NCI-H187 (cell line): ENCODE results near the gene MIXL1.
"Not testable (repeated sequence)": the region's sequence is repeated elsewhere in the genome, so short reads cannot be mapped to it uniquely, and the experiment has no call there.

Source experiments
- DNase-seq, 2 experiments: peaks; one replicate each; lab custom pipeline; 2025; lab: John Stamatoyannopoulos, UW

Gene MIXL1

DNA sequence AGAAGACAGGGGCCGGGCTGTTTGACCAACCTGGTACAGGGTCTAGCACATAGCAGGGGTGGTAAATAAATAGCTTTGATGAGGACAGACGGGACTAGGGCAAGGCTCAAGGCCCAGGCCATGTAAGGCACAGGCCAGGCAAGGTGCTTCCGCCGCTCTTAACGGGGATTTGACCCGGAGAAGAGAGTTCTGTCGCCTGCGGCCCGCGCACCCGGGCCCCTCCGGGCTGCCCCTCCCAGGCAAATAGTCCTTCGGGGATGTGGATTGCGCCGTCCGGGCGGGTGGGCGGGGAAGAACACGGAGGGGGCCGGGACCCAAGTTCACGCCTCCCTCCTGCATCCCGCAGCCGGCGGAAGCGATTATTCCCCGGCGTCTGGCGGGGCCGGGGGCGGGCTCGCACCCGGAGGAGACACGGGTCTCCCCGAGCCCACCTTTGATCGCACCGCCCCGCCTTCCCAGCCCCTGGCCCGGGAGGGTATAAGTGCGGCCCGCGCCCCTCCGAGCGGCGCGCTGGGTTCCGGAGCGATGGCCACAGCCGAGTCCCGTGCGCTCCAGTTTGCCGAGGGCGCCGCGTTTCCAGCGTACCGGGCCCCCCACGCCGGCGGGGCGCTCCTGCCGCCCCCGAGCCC lies at the start of gene MIXL1:
TSS of gene MIXL1 (plus strand) at position 508 of the 629 bp plus-strand sequence. CDS start at position 526, 18 bp downstream.
- DNase-seq, result no peak

GRCh38 chr1:226176870-226177269 lies 46.6 kb upstream of the MIXL1 start:
- DNase-seq, result no peak

GRCh38 chr1:226181996-226182714 lies 41.3 kb upstream of the MIXL1 start:
- DNase-seq, result no peak

- no peak for DNase-seq
Measured at GRCh38 chr1:226185141-226186036, 38.1 kb upstream of the MIXL1 start.

DNA sequence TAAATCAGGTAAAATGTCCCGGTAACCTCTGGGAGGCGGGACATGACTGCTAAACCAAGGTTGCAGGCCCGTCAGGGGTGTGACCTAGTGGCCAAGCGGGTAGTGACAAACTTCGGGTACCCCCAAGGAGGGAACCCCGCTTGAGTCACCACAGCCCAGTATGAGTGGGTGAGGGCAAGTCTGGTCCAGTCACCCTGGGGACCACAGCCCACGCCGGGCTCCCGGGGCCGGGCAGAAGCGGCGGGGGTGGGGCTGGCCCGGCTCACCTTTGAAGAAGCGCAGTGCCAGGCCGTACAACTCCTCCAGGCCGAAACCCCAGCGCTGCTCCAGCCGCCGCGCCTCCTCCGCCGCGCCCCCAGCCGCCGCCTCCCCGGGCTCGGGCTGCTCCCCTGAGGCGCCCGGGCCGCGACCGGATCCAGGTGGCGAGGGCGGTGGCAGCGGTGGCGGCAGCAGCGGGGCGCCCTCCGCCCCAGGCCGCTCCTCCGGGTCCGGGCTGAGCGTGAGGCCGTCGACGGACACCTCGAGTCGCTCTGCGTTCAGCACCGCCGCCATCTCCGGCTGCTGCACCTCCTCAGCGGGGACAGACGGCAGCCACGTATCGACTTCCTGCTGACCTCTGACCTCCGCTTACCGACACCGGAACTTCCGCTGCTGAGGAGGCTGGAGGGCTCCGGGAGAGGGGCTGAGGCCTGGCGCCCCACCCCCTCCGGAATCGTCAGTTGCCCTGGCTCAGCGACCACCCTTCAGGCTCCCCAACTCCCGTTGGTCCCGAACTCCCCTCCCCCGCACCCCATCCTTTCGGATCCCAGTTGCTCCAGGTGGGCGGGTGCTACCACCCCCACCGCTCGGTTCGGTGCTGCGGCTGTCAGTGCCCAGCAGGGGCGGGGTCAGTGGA lies 37.1 kb upstream of the MIXL1 start, which contains the start of gene ACBD3:
TSS of gene ACBD3 (minus strand) at position 618 of the 895 bp plus-strand sequence. CDS start at position 552, 66 bp downstream.
- peak; percentile 69 to 73 for DNase-seq

DNA sequence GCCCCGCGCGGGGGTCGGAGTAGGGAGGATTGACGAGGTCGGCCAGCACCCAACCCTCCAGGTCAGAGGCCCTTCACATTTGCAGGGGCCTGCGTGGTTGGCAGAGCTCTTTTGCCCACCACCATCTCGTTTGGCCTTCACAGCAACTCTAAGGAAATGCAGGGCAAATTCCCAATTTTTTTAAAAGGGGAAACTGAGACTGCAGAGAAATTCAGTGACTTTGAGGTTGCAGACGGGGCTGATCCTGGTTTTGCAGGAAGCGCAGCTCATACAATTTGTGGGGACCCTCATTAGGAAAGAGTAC lies 36.5 kb upstream of the MIXL1 start:
- DNase-seq, result no peak

DNA sequence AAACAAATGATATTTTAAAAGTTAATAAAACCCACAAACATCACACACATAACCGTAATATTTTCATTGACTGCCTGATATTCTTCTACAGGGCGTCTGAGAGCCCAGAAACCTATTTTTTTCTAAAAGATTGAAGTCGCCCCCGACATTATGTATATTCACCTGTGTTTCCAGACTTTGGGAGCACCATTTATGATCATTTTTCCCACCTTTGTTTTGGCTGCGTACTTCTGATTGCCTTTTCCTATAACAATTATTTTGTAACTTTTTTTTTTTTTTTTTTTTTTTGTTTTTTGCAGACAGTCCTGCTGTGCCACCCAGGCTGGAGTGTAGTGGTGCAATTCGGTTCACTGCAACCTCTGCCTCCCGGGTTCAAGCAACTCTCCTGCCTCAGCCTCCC lies 36.1 kb upstream of the MIXL1 start:
- no peak for DNase-seq

- DNase-seq, result no peak
Measured at GRCh38 chr1:226195144-226195543, 28.3 kb upstream of the MIXL1 start.

DNA sequence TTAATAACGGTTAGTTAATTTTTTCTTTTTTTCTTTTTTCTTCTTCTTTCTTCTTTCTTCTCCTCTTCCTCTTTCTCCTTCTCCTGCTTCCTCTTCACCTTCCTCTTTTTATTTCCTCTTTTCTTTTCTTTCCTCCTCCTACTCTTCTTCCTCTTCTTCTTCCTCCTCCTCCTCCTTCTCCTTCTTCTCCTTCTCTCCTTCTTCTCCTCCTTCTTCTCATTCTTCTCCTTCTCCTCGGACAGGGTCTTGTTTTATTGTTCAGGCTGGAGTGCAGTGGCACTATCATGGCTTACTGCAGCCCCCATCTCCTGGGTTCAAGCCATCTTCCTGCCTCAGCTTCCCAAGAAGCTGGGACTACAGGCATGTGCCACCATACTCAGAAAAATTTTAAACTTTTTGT lies 23.5 kb upstream of the MIXL1 start:
- DNase-seq, result no peak

GRCh38 chr1:226201029-226201593 lies 22.4 kb upstream of the MIXL1 start:
- DNase-seq, result no peak

- DNase-seq, result no peak
Measured at GRCh38 chr1:226202246-226202645, 21.2 kb upstream of the MIXL1 start.

GRCh38 chr1:226202666-226203065 lies 20.8 kb upstream of the MIXL1 start:
- not testable (repeated sequence) for DNase-seq

- DNase-seq, result no peak
Measured at GRCh38 chr1:226203240-226203639, 20.2 kb upstream of the MIXL1 start.

DNA sequence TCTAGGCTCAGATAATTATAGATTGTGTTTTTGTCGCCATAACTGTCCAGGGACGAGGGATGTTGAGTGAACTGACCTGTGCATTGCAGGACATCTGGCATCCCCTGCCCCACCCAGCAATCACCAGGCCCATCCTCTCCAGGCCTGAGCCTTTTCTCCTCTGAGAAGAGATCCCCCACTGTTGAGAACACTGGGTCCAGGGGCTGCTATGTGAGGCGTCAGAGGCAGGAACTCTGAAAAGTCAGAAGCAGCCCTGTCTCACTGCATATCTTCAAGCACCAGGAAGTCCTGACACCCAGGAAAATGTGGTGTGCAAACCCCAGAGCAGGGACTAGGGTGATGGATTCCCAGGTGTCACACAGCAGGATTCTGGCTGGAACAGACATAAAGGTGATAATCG lies 19.8 kb upstream of the MIXL1 start:
- no peak for DNase-seq

DNA sequence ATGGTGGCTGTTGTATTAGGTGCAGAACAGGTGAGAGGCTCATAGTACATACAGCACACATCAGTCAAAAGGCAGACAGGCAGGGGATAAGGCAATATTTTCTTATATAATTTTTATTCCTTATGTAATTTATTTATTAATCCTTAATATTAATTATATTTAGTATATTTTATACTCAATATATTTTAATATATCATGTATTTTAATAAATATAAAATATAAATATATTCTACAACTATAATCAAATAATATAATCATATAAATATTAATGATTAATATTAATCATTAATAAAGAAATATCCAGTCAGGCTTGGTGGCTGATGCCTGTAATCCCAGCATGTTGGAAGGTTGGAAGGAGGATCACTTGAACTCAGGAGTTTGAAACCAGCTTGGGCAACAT lies 19.3 kb upstream of the MIXL1 start:
- no peak for DNase-seq

- no peak for DNase-seq
Measured at GRCh38 chr1:226207048-226207447, 16.4 kb upstream of the MIXL1 start.

DNA sequence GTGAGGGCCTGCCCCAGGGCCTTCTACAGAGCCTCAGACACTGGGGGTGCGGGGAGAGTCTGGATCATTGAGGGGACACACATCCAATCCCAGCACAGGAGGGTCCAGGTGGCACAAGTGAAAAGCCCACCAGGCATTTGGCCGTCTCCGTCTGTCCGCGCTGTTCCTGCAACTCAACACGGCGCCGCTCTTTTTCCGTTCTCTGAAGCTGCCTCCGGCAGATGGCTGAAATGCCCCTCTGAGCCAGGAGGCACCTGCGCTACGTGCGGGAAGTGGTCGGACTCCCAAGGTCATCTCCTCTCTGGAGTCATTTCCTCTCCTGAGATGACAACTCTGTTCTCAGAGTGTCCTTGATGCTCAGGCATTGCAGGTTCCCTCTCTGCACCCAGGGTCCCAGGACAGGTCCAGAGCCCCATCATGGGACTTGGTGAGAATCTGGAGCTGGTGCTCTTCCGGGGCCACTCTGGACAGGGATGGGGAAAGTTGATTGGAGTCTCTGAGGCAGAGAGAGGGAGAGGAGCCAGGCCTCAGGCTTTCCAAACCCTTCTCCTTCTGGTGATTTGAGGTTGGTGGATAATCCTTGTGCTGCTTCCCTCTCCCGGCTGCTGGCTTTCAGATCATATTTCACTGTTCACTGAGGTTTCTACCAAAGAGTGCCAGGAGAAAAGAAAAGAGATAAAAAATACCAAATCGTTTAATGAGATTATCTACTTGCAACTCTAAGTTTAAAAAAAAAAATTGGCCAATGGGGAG lies 14.0 kb upstream of the MIXL1 start:
- no peak for DNase-seq

DNA sequence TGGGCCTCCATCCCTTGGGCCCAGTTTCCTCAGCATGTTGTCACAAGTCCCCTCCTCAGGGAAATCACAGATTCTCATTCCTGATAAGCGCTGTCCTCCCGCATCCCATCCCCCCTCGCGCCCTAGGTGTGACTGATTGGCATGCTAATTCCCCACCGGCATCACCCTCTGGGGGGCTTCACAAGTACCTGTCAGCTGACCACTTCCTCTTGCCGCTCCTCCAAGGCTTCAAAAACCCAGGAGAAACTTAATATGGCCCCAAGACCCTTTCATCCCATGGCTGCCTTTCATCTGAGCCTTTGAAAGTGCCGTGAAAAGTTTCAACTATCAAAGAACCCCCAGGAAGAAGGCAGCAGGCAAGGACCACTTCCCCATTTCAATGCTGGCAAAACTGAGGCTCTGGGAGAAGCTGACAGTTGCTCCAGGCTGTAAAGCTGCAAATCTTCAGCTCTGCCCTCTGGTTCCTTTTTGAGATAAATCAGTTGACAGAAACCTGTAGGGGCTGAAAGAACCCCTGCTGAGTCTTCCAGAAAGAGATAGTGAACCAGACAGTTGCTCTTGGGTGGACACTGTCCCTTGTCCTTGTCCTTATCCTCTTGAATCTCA lies 12.8 kb upstream of the MIXL1 start:
- DNase-seq, result no peak

- DNase-seq, result no peak
Measured at GRCh38 chr1:226211181-226211821, 12.2 kb upstream of the MIXL1 start.

DNA sequence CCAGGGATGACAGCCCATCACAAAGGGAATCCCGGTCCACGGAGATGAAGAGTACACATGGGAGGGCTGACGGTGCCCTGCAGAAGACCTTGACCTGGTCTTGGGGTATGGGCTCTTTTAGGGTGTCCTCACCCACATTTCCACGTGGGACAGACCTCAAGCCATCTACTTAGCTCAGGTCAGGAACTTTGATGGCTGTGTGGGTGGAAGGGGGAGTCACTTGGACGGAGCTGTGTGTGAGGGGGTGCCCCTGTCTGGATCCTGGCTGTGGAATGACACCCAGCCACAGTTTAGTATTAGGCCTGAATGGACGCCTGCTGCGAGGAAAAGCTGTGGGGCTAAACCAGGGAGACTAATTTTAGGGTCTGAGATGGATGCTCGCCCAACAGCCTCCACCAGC lies 10.9 kb upstream of the MIXL1 start:
- no peak for DNase-seq
